ENCODE measurements around the gene MB21D2.
"Not testable (repeated sequence)": the region's sequence is repeated elsewhere in the genome, so short reads cannot be mapped to it uniquely, and the experiment has no call there.

MB21D2 gene

DNA sequence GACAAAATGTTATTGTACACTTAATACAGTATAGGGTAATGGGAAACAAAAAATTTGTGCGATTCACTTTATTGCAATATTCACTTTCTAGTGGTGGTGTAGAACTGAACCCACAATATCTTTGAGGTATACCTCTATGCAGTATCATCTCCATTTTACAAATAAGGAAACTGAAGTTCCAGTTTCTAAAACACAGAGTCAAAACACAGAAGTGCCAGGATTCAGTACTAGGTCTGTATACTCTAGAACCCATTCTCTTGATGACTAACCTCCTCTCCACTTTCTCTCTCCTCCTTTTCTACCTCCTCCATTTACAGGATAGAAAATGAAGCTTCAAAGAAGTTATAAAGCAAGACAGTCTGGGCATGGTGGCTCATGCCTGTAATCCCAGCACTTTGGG lies 62.2 kb downstream of the MB21D2 start:
- no peak overlapping the region for H3K4me3 Mint-ChIP-seq
- TF ChIP-seq, protein P1, sequence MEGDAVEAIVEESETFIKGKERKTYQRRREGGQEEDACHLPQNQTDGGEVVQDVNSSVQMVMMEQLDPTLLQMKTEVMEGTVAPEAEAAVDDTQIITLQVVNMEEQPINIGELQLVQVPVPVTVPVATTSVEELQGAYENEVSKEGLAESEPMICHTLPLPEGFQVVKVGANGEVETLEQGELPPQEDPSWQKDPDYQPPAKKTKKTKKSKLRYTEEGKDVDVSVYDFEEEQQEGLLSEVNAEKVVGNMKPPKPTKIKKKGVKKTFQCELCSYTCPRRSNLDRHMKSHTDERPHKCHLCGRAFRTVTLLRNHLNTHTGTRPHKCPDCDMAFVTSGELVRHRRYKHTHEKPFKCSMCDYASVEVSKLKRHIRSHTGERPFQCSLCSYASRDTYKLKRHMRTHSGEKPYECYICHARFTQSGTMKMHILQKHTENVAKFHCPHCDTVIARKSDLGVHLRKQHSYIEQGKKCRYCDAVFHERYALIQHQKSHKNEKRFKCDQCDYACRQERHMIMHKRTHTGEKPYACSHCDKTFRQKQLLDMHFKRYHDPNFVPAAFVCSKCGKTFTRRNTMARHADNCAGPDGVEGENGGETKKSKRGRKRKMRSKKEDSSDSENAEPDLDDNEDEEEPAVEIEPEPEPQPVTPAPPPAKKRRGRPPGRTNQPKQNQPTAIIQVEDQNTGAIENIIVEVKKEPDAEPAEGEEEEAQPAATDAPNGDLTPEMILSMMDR (IDR thresholded peaks at IDR 0.05) = no peak
- peaks cover 8% of the 10 kb centered on the region for H3K4me1 Mint-ChIP-seq
- no peak for DNase-seq
- peaks cover 7% of the 10 kb centered on the region for H3K36me3 Mint-ChIP-seq (ENCODE audit: low read depth)
- H3K27me3 Mint-ChIP-seq (ENCODE audit: low read depth, poor library complexity) = no peaks in the 10 kb centered on the region
- H3K9me3 Mint-ChIP-seq = peaks cover 16% of the 10 kb centered on the region
- no peak overlapping the region for H3K27ac Mint-ChIP-seq

DNA sequence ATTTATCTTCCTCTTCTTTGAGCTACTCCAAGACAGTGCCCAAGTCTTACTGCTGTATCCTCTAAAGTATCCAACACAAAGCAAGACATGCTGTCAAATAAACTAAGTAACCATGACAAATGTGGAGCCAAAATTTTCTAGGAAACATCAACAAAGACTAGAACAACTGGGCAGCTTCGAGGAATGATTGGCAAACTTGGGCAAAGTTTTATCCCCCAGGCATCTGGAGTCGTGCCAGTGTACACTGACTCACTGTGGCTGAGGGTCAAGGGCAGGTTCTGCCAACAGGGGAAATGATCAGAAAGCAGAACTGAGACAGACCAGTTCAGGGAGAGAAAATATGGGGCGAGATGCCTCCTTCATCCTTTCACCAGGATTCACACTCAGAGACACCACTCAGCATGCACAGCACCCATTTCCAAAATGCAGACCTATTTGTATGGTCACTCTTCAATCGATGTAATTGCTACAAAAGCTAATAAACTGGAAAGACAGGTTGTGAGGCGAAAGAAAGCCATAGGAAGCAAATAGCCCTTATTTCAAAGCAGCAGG lies 65.8 kb downstream of the MB21D2 start:
- TF ChIP-seq, protein P1 (IDR thresholded peaks at IDR 0.05) = no peak
- Mint-ChIP-seq H3K4me3 (no peak overlapping the region), H3K4me1 (peaks cover 10% of the 10 kb centered on the region), H3K36me3 (ENCODE audit: low read depth) (peaks cover 7% of the 10 kb centered on the region), H3K27ac (no peak overlapping the region), H3K27me3 (ENCODE audit: low read depth, poor library complexity) (no peaks in the 10 kb centered on the region), H3K9me3 (peaks cover 15% of the 10 kb centered on the region)
- no peak for DNase-seq

DNA sequence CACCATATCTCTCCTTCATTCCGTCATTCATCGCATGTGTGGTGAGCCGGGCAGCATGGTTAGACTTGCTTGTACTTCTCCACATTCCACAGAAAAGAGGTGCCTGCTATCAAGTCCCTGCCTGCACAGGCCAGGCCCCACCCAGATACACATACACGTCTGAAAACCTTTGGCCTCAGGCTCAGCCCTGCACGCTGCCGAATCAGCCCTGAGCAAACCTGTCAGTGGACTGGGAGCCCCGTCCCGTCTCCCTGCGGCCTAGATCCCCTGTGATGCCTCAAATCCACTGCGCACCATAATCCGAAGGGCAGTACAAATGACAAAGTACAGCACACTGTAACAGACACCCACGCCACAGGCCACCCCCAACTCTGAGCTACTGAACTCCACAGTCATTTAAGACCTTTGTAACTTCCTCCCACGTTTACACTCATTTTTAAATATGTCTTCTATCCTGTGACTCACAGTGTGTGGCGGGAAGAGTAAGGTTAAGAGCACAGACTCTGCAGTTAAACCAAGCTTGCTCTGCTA lies 67.1 kb downstream of the MB21D2 start:
- Mint-ChIP-seq H3K27me3 (ENCODE audit: low read depth, poor library complexity) (no peaks in the 10 kb centered on the region), H3K27ac (peak overlapping the region; percentile 93)

DNA sequence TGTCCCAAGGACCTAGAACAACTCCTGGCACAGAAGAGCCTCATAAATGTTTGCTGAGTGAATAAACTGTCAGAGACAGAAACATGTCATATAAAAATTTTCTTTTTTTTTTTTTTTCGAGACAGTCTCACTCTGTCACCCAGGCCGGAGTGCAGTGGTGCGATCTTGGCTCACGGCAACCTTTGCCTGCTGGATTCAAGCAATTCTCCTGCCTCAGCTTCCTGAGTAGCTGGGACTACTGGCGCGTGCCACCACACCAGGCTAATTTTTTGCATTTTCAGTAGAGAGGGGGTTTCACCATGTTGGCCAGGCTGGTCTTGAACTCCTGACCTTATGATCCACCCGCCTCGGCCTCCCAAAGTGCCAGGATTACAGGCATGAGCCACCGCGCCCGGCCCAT lies 67.8 kb downstream of the MB21D2 start:
- peaks cover 18% of the 10 kb centered on the region for H3K4me1 Mint-ChIP-seq
- not testable (repeated sequence) for H3K9me3 Mint-ChIP-seq; H3K4me3 Mint-ChIP-seq; DNase-seq; H3K27me3 Mint-ChIP-seq (ENCODE audit: low read depth, poor library complexity); H3K27ac Mint-ChIP-seq; H3K36me3 Mint-ChIP-seq (ENCODE audit: low read depth)

More for the DNA sequence above, 67.1 kb downstream of the MB21D2 start:
- TF ChIP-seq, protein P1 (IDR thresholded peaks at IDR 0.05) = no peak
- peaks cover 9% of the 10 kb centered on the region for H3K9me3 Mint-ChIP-seq
- DNase-seq = no peak
- H3K4me1 Mint-ChIP-seq = peaks cover 11% of the 10 kb centered on the region
- no peak overlapping the region for H3K4me3 Mint-ChIP-seq
- H3K36me3 Mint-ChIP-seq (ENCODE audit: low read depth) = peaks cover 7% of the 10 kb centered on the region

DNA sequence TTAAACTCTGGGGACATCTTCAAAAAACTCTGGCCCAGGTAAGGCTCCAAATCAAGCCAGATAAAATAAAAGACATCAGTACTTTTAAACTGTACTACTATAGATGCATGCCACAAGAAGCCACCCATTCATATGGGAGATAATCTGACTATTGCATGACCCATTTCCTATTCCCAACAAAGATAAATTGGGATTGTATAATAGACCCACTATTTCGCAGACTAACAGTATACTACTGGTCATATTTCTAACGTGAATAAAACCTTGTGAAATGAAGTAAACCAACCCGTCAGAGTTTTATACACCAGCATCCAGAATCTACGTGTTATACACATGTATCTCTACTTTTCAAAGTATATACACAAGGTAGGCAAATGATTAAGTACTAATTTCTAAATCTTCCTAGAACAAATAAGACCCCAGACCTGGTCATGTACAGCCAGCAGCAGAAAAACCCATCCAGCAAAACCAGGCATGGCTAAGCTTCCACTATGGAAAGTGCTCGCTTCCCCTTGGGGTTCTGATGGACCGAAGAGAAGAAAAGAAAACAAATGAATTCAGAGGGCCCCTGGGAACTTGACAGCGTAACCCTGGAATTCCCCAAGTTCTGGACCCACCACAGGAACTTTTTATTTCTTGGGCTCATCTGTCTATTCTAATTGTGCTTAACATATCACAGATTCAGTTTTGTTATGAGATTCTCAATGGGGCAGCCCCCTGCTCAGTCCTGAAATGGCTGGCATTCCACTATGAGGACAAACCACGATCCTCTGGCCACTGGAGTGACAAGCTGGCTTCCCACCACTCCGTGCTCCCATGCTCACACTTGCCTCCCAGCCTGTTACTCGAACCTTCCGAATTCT lies 69.1 kb downstream of the MB21D2 start:
- TF ChIP-seq, protein P1 (IDR thresholded peaks at IDR 0.05) = no peak
- no peak overlapping the region for H3K27ac Mint-ChIP-seq
- peaks cover 29% of the 10 kb centered on the region for H3K4me1 Mint-ChIP-seq
- no peak overlapping the region for H3K4me3 Mint-ChIP-seq
- H3K9me3 Mint-ChIP-seq = no peaks in the 10 kb centered on the region
- H3K27me3 Mint-ChIP-seq (ENCODE audit: low read depth, poor library complexity) = no peaks in the 10 kb centered on the region
- DNase-seq = no peak
- H3K36me3 Mint-ChIP-seq (ENCODE audit: low read depth) = no peaks in the 10 kb centered on the region

DNA sequence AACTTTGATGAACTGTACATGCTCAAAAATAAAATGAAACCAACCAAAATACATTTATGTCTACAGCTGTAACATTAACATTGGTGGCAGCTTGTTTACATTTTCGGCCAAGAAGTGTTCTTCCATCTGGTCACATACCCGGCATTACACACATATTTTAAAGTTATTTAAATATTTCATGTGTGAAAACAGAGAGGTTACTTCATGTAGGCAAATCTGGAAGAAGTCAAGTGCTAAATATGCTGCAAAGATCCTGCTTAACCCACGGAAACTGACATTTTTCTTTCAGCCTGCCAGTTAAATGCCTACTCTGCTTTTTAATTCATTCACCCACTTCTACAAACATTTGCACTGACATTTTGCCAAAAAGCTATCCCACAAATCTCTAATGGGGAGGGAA lies 69.7 kb downstream of the MB21D2 start:
- Mint-ChIP-seq H3K9me3 (no peaks in the 10 kb centered on the region), H3K36me3 (ENCODE audit: low read depth) (no peaks in the 10 kb centered on the region), H3K4me1 (peaks cover 29% of the 10 kb centered on the region), H3K4me3 (no peak overlapping the region), H3K27ac (no peak overlapping the region), H3K27me3 (ENCODE audit: low read depth, poor library complexity) (no peaks in the 10 kb centered on the region)
- TF ChIP-seq, protein P1 (IDR thresholded peaks at IDR 0.05) = no peak
- no peak for DNase-seq
